Liver (tissue), 9 donors: ENCODE data around the gene TWIST2. TPM values are rescaled to one million over a fixed set of nuclear protein-coding genes. Genes with fewer than 3 reads are reported as not detected.

Experiments used
- DNase-seq: peaks from one replicate; pipeline ENCODE4 v3.0.0-alpha.2; 2017; ENCODE audit warnings: low spot score
- H3K27ac ChIP-seq, 2 donors: one replicate each; pipeline ENCODE4 v1.7.0; 2013; ENCODE audit warnings: inconsistent platforms in 2 of 2, low read length in 2 of 2, control low read depth in 1 of 2, low read depth in 1 of 2, mild to moderate bottlenecking in 1 of 2
- H3K27me3 ChIP-seq, 4 donors: one replicate each; pipeline versions ENCODE4 v1.6.1 to v1.7.0; 2013; ENCODE audit warnings: low read length in 3 of 4, inconsistent platforms in 1 of 4, mild to moderate bottlenecking in 1 of 4, moderate library complexity in 1 of 4; ENCODE audit not compliant: control insufficient read depth in 4 of 4, insufficient read depth in 4 of 4
- H3K36me3 ChIP-seq, 4 donors: one replicate each; pipeline versions ENCODE4 v1.6.1 to v1.7.0; 2013; ENCODE audit warnings: low read length in 3 of 4, mild to moderate bottlenecking in 3 of 4, low read depth in 1 of 4, moderate library complexity in 1 of 4; ENCODE audit not compliant: control insufficient read depth in 4 of 4, insufficient read depth in 3 of 4
- H3K4me1 ChIP-seq, 4 donors: one replicate each; pipeline versions ENCODE4 v1.6.1 to v1.7.0; 2013; ENCODE audit warnings: low read length in 3 of 4, mild to moderate bottlenecking in 3 of 4, moderate library complexity in 1 of 4; ENCODE audit not compliant: control insufficient read depth in 4 of 4, insufficient read depth in 4 of 4
- H3K4me3 ChIP-seq, 3 donors: one replicate each; pipeline versions ENCODE4 v1.6.1 to v1.7.0; 2013; ENCODE audit warnings: low read length in 3 of 3, control low read depth in 1 of 3, low read depth in 1 of 3, mild to moderate bottlenecking in 1 of 3
- H3K9ac ChIP-seq, 2 donors: one replicate each; pipeline ENCODE4 v1.7.0; 2013; ENCODE audit warnings: low read length in 2 of 2, mild to moderate bottlenecking in 2 of 2, moderate library complexity in 2 of 2, control low read depth in 1 of 2, low read depth in 1 of 2
- H3K9me3 ChIP-seq, 4 donors: one replicate each; pipeline versions ENCODE4 v1.6.1 to v1.7.0; 2013; ENCODE audit warnings: low read length in 3 of 4; ENCODE audit not compliant: control insufficient read depth in 4 of 4
- CTCF ChIP-seq: fragments of 150-350 bp; IDR thresholded peaks from 2 replicates; pipeline ENCODE4 v1.5.1; 2017; ENCODE audit warnings: improper control_type of control experiment, low read depth, low read length; ENCODE audit not compliant: missing input control
- EGR1 ChIP-seq, 2 donors: IDR thresholded peaks; 2 replicates each; pipeline ENCODE4 v1.6.1; 2016 to 2018; ENCODE audit warnings: antibody characterized with exemption in 2 of 2, low read depth in 2 of 2
- FOXA1 ChIP-seq: IDR thresholded peaks from 2 replicates; pipeline ENCODE4 v1.6.1; 2016; ENCODE audit warnings: antibody characterized with exemption
- HNF4A ChIP-seq, 2 donors: conservative IDR thresholded peaks; 2 replicates each; pipeline ENCODE4 v1.6.1; 2016; ENCODE audit warnings: antibody characterized with exemption in 2 of 2, mild to moderate bottlenecking in 2 of 2
- HNF4G ChIP-seq: IDR thresholded peaks from 2 replicates; pipeline ENCODE4 v1.6.1; 2016; ENCODE audit warnings: antibody characterized with exemption
- JUND ChIP-seq, 2 donors: IDR thresholded peaks; 2 replicates each; pipeline ENCODE4 v1.6.1; 2016; ENCODE audit warnings: antibody characterized with exemption in 2 of 2
- MAX ChIP-seq: IDR thresholded peaks from 2 replicates; pipeline ENCODE4 v1.6.1; 2016; ENCODE audit warnings: antibody characterized with exemption
- NR2F2 ChIP-seq: IDR thresholded peaks from 2 replicates; pipeline ENCODE4 v1.6.1; 2016; ENCODE audit warnings: antibody characterized with exemption
- RAD21 ChIP-seq, 2 donors: IDR thresholded peaks; 2 replicates each; pipeline ENCODE4 v1.6.1; 2016; ENCODE audit warnings: antibody characterized with exemption in 2 of 2, mild to moderate bottlenecking in 2 of 2
- RXRA ChIP-seq, 2 donors: IDR thresholded peaks; 2 replicates each; pipeline ENCODE4 v1.6.1; 2017 to 2018; ENCODE audit warnings: antibody characterized with exemption in 2 of 2, mild to moderate bottlenecking in 1 of 2
- TAF1 ChIP-seq: conservative IDR thresholded peaks from 2 replicates; pipeline ENCODE4 v1.6.1; 2016; ENCODE audit warnings: antibody characterized with exemption, mild to moderate bottlenecking
- YY1 ChIP-seq: IDR thresholded peaks from 2 replicates; pipeline ENCODE4 v1.6.1; 2016; ENCODE audit warnings: antibody characterized with exemption, mild to moderate bottlenecking
- WGBS: extraction: QIAGEN DNeasy Blood & Tissue Kit; methylation state at CpG from one replicate; pipeline ENCODE4 v1.1.7; 2013; 5-methylcytosine and 5-hydroxymethylcytosine counted together
- polyA plus RNA-seq, 2 donors: library from polyadenylated mRNA; stranded (reverse) in 1 of 2; unstranded in 1 of 2; fragments of 200-250 nt in 1 of 2; fragments of >200 nt in 1 of 2; fragmentation: Nextera tagmentation in 1 of 2; extraction: Ambion mirVana in 1 of 2; gene quantifications; one replicate each; pipeline versions ENCODE4 v1.2.1 to v1.2.3, GENCODE V29; 2013 to 2015
- total RNA-seq, 2 donors: library from RNA; depleted of rRNA; stranded (reverse); fragments of >200 nt; gene quantifications; one replicate each; pipeline ENCODE4 v1.2.3, GENCODE V29; 2014
- donor health status: healthy.
- donor health status: healthy.
- donor health status: healthy.
- donor health status: healthy.
- donor health status: healthy.

TWIST2 gene
- total and polyA plus RNA-seq, 4 donors, result 0.17 to 0.20 (median 0.19) TPM; not detected in 1

- H3K9me3 ChIP-seq, result no peaks in the 10 kb centered on the region
- H3K4me3 ChIP-seq, result no peak overlapping the region
- TF ChIP-seq CTCF (no peak), FOXA1 (no peak), NR2F2 (no peak), JUND (IDR thresholded peaks at IDR 0.05) (no peak), EGR1 (IDR thresholded peaks at IDR 0.05; ENCODE audit: low read depth in 2 of 2) (no peak), YY1 (no peak), TAF1 (no peak), RAD21 (IDR thresholded peaks at IDR 0.05) (no peak), RXRA (IDR thresholded peaks at IDR 0.05) (no peak)
- no peak for DNase-seq
- H3K27me3 ChIP-seq, result no peaks in the 10 kb centered on the region
- H3K36me3 ChIP-seq, result no peaks in the 10 kb centered on the region
- no peak overlapping the region for H3K9ac ChIP-seq
- no peaks in the 10 kb centered on the region for H3K4me1 ChIP-seq
- WGBS, result 81% methylated on average over 11 of the region's 11 CpGs
- H3K27ac ChIP-seq, result no peak overlapping the region
Measured at GRCh38 chr2:238874330-238875050, 26.6 kb downstream of the TWIST2 start.

- Histone ChIP-seq H3K27ac (no peak overlapping the region), H3K4me3 (no peak overlapping the region), H3K9me3 (no peaks in the 10 kb centered on the region), H3K4me1 (no peaks in the 10 kb centered on the region), H3K27me3 (no peaks in the 10 kb centered on the region), H3K36me3 (no peaks in the 10 kb centered on the region), H3K9ac (no peak overlapping the region)
- DNase-seq, result no peak
- WGBS, result 78% methylated on average over 3 of the region's 3 CpGs
- TF ChIP-seq NR2F2 (no peak), HNF4A (conservative IDR thresholded peaks at IDR 0.05) (no peak), HNF4G (no peak), CTCF (no peak), RXRA (IDR thresholded peaks at IDR 0.05) (no peak), EGR1 (IDR thresholded peaks at IDR 0.05; ENCODE audit: low read depth in 2 of 2) (no peak), MAX (no peak), FOXA1 (no peak), YY1 (no peak)
Measured at GRCh38 chr2:238875101-238875470, 27.2 kb downstream of the TWIST2 start.
